ENCODE data around the gene MSGN1.
"Not testable (repeated sequence)": the region's sequence is repeated elsewhere in the genome, so short reads cannot be mapped to it uniquely, and the experiment has no call there.

Gene MSGN1

GRCh38 chr2:17805717-17806363 lies 10.4 kb upstream of the MSGN1 start:
- no peak for DNase-seq

GRCh38 chr2:17813010-17813741 lies 3.1 kb upstream of the MSGN1 start:
- DNase-seq = no peak

GRCh38 chr2:17813742-17814473 lies 2.4 kb upstream of the MSGN1 start:
- peak in 1 of 2 donors; percentile 54 for DNase-seq

GRCh38 chr2:17814601-17815000 lies 1.7 kb upstream of the MSGN1 start:
- no peak for DNase-seq

GRCh38 chr2:17815468-17816184 lies 634 bp upstream of the MSGN1 start:
- no peak for DNase-seq

DNA sequence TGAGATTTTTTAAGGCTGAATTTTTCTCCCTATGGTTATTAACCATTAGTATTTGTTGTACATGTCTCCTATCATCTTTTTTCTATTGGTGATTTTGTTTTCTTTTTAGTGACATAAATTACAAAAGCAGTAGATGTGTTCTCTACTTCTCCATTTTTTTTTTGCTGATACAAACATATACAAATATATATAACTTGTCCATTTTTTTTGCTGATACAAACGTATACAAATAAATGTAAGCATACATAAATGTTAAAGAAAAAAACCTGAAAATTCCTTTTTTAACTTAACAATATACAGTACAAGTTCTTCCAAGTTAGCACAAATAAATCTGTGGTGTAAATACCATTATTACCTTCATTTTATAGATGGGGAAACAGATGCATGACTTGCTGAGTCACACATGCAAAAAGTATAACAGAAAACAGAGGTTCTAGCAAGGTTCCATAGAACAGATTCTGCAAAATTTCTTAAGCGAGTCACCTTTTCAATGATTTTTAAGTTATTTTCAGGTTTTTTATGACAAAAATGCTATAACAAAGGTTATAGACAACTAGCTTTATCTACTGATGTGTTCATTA lies 2.1 kb downstream of the MSGN1 start:
- no peak for DNase-seq

- DNase-seq = no peak
These were observed 4.8 kb downstream of the MSGN1 start for GRCh38 chr2:17821080-17821479.

DNA sequence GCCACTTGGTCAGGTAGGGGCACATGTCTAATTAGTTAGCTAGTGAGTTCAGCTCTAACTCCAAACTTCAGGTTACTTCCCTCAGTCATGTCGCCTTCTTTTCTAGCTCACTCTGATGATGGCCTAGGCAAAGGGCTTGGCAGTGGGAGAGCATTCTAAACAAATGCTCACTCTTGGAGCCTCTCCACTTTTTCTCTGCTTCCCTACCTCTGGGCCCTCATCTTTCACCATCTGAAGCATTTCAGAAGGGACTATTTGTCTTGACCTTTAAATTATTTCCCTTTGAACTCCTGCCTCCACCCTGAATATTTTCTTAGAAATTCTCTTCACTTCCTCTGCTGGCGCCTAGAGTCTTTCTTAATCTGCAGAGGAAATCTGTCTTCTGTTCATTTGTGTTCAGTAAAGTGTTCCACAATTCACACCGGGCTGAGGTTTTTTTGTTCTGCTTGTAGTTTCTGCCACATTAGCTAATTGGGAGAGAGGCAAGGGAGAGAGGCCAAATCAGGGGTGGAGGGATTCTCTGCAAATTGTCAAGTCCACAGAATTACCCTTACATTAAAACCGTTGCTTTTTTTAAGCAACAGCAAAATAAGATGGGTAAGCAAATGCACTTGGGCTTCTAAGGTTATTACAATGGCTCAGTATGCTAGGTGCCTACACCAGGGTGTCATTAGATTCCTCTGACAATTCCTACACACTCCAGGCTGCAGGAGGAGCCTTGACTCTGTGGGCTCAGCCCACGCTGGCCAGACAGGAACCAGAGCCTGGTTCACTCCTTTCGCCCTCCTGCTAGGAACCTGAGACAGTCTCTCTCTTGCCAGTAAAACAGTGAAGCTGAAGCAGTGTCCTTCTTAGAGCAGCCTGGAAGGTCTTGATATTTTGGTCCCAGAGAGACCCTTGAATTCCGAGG lies 5.5 kb downstream of the MSGN1 start:
- no peak for DNase-seq

DNA sequence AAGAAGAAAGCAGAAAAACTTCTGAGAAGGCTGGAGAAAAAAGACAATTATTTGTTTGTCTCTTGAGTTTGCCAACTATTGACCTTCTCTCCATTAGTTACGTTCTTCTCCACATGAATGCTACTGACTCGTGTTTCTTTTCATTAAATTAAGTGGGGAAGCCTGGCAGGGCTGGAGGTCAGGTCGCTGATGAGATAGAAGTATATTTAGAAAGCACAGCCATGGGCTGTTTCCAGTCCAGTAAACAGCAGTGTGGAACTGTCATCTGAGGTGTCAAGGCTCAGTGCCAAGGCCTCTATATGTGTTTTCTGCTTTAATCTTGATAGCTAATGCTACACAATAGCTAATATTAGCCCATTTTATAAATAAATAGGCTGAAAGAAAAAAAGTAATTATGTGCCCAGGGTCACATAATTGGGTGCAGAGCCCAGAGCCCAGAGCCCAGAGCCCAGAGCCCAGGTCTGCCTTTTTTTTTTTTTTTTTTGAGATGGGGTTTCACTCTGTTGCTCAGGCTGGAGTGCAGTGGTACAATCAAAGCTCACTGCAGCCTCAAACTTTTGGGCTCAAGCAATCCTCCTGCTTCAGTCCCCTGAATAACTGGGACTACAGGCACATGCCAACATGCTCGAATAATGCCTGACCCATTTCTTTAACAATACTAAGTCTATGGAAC lies 6.3 kb downstream of the MSGN1 start:
- no peak for DNase-seq

- DNase-seq = not testable (repeated sequence)
These were observed 7.4 kb downstream of the MSGN1 start for GRCh38 chr2:17823646-17824045.

GRCh38 chr2:17827316-17827715 lies 11.1 kb downstream of the MSGN1 start:
- no peak for DNase-seq

DNA sequence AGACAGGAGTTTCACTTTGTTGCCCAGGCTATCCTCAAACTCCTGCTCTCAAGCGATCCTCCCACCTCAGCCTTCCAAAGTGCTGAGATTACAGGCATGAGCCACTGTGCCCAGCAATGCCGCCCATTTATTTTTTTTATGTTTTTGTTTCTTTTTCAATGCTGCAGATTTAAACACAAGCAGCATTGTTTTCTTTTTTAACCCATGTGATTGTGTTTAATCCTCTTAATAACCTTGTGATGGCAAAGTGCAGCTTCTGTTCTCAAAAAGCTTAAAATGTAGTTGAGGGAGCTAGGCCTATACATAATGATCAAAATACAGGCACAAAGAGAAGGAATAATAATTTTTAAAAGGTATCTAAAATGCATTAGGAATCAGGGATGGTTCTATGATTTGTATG lies 11.5 kb downstream of the MSGN1 start:
- DNase-seq = no peak

DNA sequence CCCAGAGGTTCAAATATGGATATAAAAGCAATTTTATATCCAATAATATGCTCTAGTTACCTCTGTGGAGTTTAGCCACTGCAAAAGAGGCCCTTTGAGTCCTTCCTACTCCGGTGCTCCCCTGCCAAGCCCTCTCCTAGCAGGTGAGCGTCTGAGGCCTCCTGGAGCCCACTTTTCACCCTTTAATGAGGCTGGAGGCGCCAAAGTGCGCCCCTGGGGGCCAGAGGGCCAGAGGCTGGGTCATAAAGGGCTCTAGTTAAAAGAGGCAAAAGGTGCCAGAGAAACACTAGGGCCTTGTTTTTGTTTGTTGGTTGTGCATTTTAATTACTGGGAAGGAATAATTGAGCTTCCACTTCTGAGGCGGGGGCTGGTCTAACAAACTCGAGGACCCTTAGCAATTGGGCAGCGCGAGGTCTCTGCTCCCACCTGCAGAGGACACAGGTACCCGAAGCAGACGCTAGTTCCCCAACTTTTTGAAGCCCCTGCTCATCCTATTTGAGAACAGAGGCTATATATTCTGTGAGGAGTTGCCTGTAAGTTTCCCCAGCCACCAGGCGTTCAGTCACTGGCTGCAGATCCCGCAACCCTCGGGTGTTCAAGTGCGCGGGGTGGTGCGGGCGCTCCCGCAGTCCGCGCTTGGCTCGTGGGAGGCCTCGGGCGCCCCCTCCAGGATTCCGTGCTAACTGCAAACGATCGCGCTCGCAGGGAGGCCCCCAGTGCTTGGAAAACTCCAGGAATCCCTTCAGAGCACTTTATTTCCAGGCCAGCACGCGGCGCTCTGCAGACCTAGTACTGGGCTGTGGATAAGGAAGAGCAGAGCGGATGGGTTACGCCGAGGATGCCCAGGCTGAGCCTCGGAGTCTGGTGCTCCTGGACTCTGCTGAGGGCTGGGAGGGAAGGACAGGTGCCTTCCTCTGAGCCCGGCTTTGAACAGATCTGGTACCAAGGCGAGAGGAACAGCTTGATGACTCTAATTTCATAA lies 14.1 kb downstream of the MSGN1 start:
- peak; percentile 29 to 38 for DNase-seq

- DNase-seq = no peak
These were observed 19.3 kb downstream of the MSGN1 start for GRCh38 chr2:17835516-17835915.

DNA sequence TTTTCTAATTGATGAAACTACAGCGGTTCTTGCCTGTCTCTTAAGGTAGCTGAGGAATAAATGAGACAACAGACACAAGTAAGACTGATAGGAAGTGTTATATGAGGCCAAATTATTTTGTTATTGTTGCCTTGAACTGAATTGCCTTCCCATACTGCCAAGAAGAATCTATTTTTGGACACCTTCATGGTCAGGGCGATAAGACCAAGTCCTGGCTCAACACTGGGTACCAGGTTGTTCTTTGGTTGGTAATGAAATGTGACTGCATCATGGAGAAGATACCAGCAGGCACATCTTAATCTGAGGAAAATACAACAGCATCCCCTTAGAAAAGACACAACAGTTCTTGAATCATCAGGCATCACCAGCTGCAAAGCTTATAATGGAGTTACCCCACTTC lies 23.7 kb downstream of the MSGN1 start:
- no peak for DNase-seq

DNA sequence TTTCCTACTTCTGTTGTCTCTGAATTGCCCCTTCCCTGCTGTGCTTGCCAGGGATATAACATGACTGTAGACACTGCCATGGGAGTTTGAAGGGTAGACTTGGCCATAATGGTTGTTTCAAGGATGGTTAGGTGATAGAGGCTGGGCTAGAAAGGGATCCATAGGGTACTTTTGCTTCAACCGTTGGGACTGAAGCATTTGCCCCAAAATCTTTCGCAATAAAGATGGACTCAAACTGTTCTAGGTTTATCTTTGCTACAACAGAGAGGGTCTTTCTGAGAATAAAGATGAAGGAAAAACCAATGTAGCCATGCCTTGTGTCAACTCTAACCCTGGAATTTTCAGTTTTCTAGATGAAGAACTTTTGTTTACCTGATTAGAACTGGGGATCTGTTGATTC lies 27.2 kb downstream of the MSGN1 start:
- no peak for DNase-seq

GRCh38 chr2:17845806-17846205 lies 29.5 kb downstream of the MSGN1 start:
- no peak for DNase-seq

DNA sequence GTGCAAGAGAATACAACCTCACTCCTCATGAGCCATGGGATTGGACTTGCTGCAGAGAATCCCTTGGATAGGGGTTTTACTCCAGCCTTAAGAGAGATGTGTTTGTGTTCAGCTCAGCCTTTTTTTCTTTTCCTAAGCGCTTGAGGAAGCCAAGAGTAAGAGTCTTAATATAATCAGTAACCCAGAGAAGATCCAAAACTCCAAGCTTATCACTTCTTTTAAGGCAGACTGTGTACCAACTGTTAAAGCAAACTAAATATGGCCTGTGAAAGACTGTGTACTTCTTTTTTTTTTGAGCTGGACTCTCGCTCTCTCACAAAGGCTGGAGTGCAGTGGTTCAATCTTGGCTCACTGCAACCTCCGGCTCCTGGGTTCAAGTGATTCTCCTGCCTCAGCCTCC lies 30.4 kb downstream of the MSGN1 start:
- no peak for DNase-seq

DNA sequence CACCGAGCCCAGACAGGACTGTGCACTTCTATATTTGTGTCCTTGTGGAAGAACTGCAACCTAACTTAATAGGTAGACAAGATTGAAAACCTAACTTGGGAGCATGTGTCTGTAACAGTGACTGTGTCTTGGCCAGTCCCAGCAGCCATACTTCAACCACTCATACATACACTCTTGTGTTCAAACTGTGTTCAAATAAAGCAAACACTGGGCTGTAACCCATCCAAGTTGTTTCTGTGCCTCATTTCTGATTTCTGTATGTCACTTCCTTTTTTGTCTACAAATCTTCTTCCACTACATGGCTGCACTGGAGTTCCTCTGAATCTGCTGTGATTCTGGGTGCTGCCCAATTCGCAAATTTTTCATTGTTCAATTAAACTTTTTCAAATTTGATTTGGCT lies 31.0 kb downstream of the MSGN1 start:
- DNase-seq = no peak

- no peak for DNase-seq
These were observed 33.0 kb downstream of the MSGN1 start for GRCh38 chr2:17849275-17849674.

All from CD4-positive, alpha-beta T cell treated with Interleukin-1 beta for 1 hour (primary cell).